ENCODE data around the gene HSD17B1. TPM values are rescaled to one million over a fixed set of nuclear protein-coding genes. Genes with fewer than 3 reads are reported as not detected.

The HSD17B1 gene
- total and polyA plus RNA-seq, 2 of the 13 experiments (the other 11 are each of a cell fraction or from before 2014, with no cell fraction given), result 0.54 to 0.93 TPM

DNA sequence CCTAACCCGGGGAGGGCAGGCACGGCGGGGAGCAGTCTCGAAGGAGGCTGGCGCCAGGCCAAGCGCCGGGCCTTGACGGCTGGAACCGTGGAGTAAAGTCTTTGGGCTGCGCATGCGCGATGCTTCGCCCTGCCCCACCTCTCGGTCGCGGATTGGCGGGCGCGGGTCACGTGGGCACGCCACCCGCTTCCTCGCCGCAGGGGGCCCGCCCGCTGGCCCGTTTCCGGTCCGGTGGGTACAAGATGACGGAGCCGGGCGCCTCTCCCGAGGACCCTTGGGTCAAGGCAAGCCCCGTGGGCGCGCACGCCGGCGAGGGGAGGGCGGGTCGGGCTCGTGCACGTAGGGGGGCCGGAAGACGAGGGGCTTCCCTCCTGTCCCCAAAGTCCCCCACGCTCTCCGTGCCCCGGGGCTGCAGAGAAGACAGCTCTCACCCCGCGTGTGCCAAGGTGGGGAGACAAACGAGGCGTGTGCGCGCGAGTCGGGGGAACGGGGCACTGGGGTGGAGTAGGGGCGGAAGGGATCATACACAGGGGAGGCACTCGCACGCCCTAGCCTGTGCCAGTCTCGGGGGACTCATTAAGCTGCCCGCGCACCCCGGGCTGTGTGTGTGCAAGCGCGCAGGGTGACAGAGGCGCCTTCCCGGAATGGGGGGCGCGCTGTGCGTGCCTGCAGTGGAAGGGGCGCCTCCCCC, 14.3 kb downstream of the HSD17B1 start, which contains the start of gene MLX (continued):
- TF ChIP-seq GFI1 (CRISPR knock-in tag; IDR thresholded peaks at IDR 0.05; ENCODE audit: borderline replicate concordance) (peak; percentile 88), ZNF766 (CRISPR knock-in tag; IDR thresholded peaks at IDR 0.05; ENCODE audit: borderline replicate concordance) (no peak; the same call in 1 of the 2 replicates), NFYC (CRISPR knock-in tag; IDR thresholded peaks at IDR 0.05) (peak; percentile 95), ZNF367 (CRISPR knock-in tag; IDR thresholded peaks at IDR 0.05; ENCODE audit: borderline replicate concordance) (no peak), ZSCAN22 (CRISPR knock-in tag; IDR thresholded peaks at IDR 0.05) (no peak), GZF1 (CRISPR knock-in tag; IDR thresholded peaks at IDR 0.05) (no peak; the same call in 1 of the 2 replicates), HOXA7 (CRISPR knock-in tag; IDR thresholded peaks at IDR 0.05) (no peak)
- TF ChIP-seq, protein P1, sequence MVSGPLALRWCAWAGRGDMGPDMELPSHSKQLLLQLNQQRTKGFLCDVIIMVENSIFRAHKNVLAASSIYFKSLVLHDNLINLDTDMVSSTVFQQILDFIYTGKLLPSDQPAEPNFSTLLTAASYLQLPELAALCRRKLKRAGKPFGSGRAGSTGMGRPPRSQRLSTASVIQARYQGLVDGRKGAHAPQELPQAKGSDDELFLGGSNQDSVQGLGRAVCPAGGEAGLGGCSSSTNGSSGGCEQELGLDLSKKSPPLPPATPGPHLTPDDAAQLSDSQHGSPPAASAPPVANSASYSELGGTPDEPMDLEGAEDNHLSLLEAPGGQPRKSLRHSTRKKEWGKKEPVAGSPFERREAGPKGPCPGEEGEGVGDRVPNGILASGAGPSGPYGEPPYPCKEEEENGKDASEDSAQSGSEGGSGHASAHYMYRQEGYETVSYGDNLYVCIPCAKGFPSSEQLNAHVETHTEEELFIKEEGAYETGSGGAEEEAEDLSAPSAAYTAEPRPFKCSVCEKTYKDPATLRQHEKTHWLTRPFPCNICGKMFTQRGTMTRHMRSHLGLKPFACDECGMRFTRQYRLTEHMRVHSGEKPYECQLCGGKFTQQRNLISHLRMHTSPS (CRISPR knock-in tag; IDR thresholded peaks at IDR 0.05; ENCODE audit: low read depth), result peak; percentile 90
- TF ChIP-seq, protein P2, sequence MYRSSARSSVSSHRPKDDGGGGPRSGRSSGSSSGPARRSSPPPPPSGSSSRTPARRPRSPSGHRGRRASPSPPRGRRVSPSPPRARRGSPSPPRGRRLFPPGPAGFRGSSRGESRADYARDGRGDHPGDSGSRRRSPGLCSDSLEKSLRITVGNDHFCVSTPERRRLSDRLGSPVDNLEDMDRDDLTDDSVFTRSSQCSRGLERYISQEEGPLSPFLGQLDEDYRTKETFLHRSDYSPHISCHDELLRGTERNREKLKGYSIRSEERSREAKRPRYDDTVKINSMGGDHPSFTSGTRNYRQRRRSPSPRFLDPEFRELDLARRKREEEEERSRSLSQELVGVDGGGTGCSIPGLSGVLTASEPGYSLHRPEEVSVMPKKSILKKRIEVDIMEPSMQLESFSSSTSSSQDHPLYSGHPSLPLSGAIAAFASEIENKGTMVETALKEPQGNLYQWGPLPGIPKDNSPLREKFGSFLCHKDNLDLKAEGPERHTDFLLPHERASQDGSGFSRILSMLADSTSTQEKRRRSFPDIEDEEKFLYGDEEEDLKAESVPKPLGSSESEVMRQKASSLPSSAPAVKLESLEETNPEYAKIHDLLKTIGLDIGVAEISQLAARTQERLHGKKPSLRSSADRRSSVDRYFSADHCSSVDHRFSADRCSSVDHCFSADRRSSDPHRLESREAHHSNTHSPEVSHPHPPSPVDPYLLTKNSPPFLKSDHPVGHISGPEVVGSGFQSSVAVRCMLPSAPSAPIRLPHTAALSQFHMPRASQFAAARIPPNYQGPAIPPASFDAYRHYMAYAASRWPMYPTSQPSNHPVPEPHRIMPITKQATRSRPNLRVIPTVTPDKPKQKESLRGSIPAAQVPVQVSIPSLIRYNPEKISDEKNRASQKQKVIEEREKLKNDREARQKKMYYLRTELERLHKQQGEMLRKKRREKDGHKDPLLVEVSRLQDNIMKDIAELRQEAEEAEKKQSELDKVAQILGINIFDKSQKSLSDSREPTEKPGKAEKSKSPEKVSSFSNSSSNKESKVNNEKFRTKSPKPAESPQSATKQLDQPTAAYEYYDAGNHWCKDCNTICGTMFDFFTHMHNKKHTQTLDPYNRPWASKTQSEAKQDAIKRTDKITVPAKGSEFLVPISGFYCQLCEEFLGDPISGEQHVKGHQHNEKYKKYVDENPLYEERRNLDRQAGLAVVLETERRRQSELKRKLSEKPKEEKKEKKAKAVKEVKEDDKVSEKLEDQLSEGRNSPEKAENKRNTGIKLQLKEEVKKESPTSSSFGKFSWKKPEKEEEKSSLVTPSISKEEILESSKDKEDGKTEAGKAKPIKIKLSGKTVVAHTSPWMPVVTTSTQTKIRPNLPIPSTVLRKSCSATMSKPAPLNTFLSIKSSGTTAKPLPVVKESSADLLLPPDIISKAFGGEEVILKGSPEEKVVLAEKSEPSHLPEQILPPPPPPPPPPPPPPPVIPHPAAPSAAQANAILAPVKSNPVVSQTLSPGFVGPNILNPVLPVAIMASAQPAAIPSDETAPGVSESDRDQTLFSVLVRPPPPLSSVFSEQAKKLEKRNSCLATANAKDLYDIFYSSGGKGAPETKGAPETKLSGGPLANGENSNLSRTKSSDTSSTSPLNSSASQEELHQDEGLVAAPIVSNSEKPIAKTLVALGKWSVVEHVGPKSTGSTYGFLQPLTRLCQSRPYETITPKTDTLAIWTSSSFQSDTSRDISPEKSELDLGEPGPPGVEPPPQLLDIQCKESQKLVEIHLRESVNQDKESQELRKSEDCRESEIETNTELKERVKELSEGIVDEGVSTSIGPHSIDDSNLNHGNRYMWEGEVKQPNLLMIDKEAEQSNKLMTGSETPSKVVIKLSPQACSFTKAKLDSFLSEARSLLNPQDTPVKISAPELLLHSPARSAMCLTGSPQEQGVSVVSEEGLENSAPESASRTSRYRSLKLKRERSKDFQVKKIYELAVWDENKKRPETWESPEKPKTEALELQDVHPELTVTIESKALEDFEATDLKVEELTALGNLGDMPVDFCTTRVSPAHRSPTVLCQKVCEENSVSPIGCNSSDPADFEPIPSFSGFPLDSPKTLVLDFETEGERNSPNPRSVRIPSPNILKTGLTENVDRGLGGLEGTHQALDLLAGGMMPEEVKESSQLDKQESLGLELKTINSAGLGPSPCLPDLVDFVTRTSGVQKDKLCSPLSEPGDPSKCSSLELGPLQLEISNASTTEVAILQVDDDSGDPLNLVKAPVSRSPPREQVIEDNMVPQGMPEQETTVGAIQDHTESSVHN (CRISPR knock-in tag; IDR thresholded peaks at IDR 0.05), result peak; percentile 94
- TF ChIP-seq, protein P3, sequence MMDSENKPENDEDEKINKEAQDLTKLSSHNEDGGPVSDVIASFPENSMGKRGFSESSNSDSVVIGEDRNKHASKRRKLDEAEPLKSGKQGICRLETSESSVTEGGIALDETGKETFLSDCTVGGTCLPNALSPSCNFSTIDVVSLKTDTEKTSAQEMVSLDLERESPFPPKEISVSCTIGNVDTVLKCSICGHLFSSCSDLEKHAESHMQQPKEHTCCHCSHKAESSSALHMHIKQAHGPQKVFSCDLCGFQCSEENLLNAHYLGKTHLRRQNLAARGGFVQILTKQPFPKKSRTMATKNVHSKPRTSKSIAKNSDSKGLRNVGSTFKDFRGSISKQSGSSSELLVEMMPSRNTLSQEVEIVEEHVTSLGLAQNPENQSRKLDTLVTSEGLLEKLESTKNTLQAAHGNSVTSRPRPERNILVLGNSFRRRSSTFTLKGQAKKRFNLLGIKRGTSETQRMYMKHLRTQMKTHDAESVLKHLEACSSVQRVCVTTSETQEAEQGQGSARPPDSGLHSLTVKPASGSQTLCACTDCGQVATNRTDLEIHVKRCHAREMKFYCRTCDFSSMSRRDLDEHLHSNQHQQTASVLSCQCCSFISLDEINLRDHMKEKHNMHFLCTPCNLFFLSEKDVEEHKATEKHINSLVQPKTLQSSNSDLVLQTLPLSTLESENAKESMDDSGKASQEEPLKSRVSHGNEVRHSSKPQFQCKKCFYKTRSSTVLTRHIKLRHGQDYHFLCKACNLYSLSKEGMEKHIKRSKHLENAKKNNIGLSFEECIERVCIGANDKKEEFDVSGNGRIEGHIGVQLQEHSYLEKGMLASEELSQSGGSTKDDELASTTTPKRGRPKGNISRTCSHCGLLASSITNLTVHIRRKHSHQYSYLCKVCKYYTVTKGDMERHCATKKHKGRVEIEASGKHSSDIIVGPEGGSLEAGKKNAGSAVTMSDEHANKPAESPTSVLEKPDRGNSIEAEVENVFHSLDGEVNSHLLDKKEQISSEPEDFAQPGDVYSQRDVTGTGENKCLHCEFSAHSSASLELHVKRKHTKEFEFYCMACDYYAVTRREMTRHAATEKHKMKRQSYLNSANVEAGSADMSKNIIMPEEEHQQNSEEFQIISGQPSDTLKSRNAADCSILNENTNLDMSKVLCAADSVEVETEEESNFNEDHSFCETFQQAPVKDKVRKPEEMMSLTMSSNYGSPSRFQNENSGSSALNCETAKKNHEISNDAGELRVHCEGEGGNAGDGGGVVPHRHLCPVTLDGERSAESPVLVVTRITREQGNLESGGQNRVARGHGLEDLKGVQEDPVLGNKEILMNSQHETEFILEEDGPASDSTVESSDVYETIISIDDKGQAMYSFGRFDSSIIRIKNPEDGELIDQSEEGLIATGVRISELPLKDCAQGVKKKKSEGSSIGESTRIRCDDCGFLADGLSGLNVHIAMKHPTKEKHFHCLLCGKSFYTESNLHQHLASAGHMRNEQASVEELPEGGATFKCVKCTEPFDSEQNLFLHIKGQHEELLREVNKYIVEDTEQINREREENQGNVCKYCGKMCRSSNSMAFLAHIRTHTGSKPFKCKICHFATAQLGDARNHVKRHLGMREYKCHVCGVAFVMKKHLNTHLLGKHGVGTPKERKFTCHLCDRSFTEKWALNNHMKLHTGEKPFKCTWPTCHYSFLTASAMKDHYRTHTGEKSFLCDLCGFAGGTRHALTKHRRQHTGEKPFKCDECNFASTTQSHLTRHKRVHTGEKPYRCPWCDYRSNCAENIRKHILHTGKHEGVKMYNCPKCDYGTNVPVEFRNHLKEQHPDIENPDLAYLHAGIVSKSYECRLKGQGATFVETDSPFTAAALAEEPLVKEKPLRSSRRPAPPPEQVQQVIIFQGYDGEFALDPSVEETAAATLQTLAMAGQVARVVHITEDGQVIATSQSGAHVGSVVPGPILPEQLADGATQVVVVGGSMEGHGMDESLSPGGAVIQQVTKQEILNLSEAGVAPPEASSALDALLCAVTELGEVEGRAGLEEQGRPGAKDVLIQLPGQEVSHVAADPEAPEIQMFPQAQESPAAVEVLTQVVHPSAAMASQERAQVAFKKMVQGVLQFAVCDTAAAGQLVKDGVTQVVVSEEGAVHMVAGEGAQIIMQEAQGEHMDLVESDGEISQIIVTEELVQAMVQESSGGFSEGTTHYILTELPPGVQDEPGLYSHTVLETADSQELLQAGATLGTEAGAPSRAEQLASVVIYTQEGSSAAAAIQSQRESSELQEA (CRISPR knock-in tag; IDR thresholded peaks at IDR 0.05; ENCODE audit: not compliant biosample characterization), result peak; percentile 86
